AG04450 (cell line): Measurements from ENCODE around the gene LBR. TPM values are rescaled to one million over a fixed set of nuclear protein-coding genes. Genes with fewer than 3 reads are reported as not detected.

Source experiments
- CTCF ChIA-PET: fragments of 300-600, 350-600 bp; formaldehyde crosslinking; extraction: SDS; loops from one replicate; lab custom pipeline; 2022; ENCODE audit warnings: antibody characterized with exemption, inconsistent platforms; lab: Charles Lee
- POLR2A ChIA-PET: fragments of 350-600 bp; formaldehyde crosslinking; extraction: SDS; loops from one replicate; lab custom pipeline; 2021; ENCODE audit warnings: antibody characterized with exemption, inconsistent platforms; lab: Yijun Ruan, JAX
- DNase-seq: peaks from one replicate; pipeline ENCODE4 v3.0.0-alpha.2; 2011; ENCODE audit warnings: low read depth, low spot score
- H3K27ac ChIP-seq: one replicate; pipeline ENCODE4 v1.5.1; 2012; ENCODE audit warnings: low read depth, low read length, control low read depth
- H3K27me3 ChIP-seq: one replicate; pipeline ENCODE4 v1.6.0; 2012; ENCODE audit warnings: low read length; ENCODE audit not compliant: control insufficient read depth, insufficient read depth
- H3K4me3 ChIP-seq: 2 replicates; pipeline ENCODE4 v1.5.1; 2011; ENCODE audit warnings: mild to moderate bottlenecking, low read depth, low read length, control low read depth
- H3K9me3 ChIP-seq: 2 replicates; pipeline ENCODE4 v1.5.1; 2012; ENCODE audit warnings: low read length; ENCODE audit not compliant: control insufficient read depth, insufficient read depth
- CTCF ChIP-seq: IDR thresholded peaks from 2 replicates; pipeline ENCODE4 v1.5.1; 2011; ENCODE audit warnings: low read depth, low read length, control low read depth, inconsistent platforms
- polyA plus RNA-seq: library from polyadenylated mRNA; depleted of rRNA; stranded (reverse); fragments of >200 nt; gene quantifications from 2 replicates; pipeline ENCODE4 v1.2.3, GENCODE V29; 2011

Gene LBR
- polyA plus RNA-seq, 1 experiment: 44.5 TPM

GRCh38 chr1:225451840-225452515 is 24.1 kb upstream of the LBR start:
- ChIA-PET CTCF (interaction anchor here (0.8 kb wide), 1 partner anchor 11 kb away, joined by 4 read pairs; no protein-coding TSS in a partner anchor), POLR2A (no interaction called here)
- H3K9me3 ChIP-seq: no peaks in the 10 kb centered on the region; the same call in 1 of the 2 replicates
- no peak overlapping the region for H3K27ac ChIP-seq
- no peaks in the 10 kb centered on the region for H3K27me3 ChIP-seq
- no peak for DNase-seq
- no peak overlapping the region for H3K4me3 ChIP-seq
- no peak for TF ChIP-seq CTCF

- TF ChIP-seq CTCF: no peak
These were observed 23.5 kb upstream of the LBR start for GRCh38 chr1:225451340-225451739.

GRCh38 chr1:225450491-225451191 is 22.8 kb upstream of the LBR start:
- DNase-seq: no peak
- Histone ChIP-seq H3K4me3 (no peak overlapping the region), H3K27ac (no peak overlapping the region), H3K9me3 (no peaks in the 10 kb centered on the region; the same call in 1 of the 2 replicates), H3K27me3 (no peaks in the 10 kb centered on the region)
- CTCF ChIA-PET: interaction anchor here (0.8 kb wide), 1 partner anchor 10 kb away, joined by 4 read pairs; no protein-coding TSS in a partner anchor
- no peak for TF ChIP-seq CTCF
- POLR2A ChIA-PET: no interaction called here

More at GRCh38 chr1:225451340-225451739, 23.5 kb upstream of the LBR start:
- no peak overlapping the region for H3K27ac ChIP-seq
- no peaks in the 10 kb centered on the region; the same call in 1 of the 2 replicates for H3K9me3 ChIP-seq
- no peak for DNase-seq
- H3K27me3 ChIP-seq: no peaks in the 10 kb centered on the region
- ChIA-PET CTCF (interaction anchor here (0.8 kb wide), 1 partner anchor 10 kb away, joined by 4 read pairs; no protein-coding TSS in a partner anchor), POLR2A (no interaction called here)
- no peak overlapping the region for H3K4me3 ChIP-seq

GRCh38 chr1:225449774-225450173 is 21.9 kb upstream of the LBR start:
- Histone ChIP-seq H3K27ac (no peak overlapping the region), H3K27me3 (no peaks in the 10 kb centered on the region), H3K4me3 (no peak overlapping the region), H3K9me3 (no peaks in the 10 kb centered on the region; the same call in 1 of the 2 replicates)
- no peak for TF ChIP-seq CTCF
- CTCF ChIA-PET: interaction anchor here (0.6 kb wide), 2 partner anchors 11 to 31 kb away, joined by 3 to 5 read pairs; no protein-coding TSS in a partner anchor
- DNase-seq: no peak
- POLR2A ChIA-PET: no interaction called here

- Histone ChIP-seq H3K9me3 (no peaks in the 10 kb centered on the region; the same call in 1 of the 2 replicates), H3K4me3 (no peak overlapping the region), H3K27ac (no peak overlapping the region), H3K27me3 (no peaks in the 10 kb centered on the region)
- DNase-seq: no peak
- TF ChIP-seq CTCF: no peak
- CTCF ChIA-PET: interaction anchor here (2.4 kb wide), 1 partner anchor 11 kb away, joined by 6 read pairs; no protein-coding TSS in a partner anchor
- POLR2A ChIA-PET: no interaction called here
These were observed 21.4 kb upstream of the LBR start for GRCh38 chr1:225449261-225449660.
